GM12878 (cell line): Measurements from ENCODE around the gene ZP4. TPM values are rescaled to one million over a fixed set of nuclear protein-coding genes. Genes with fewer than 3 reads are reported as not detected.

Experiments used
- ATAC-seq: fragments of 200-7000 bp; cut with Tn5 transposase; 3 replicates; pipeline ENCODE4 v1.9.1; 2020; ENCODE audit warnings: mild to moderate bottlenecking, moderate library complexity
- BruUV-seq: library from RNA; stranded (reverse); fragments of 400-500 nt; replicated peaks from 2 replicates; lab custom pipeline; 2021; lab: Mats Ljungman, UMichigan
- CTCF ChIA-PET: fragments of 300-600 bp; sonication (Branson Sonifier 250); formaldehyde crosslinking; extraction: SDS; loops from one replicate; lab custom pipeline; 2021; ENCODE audit warnings: inconsistent platforms; lab: Yijun Ruan, JAX
- POLR2A ChIA-PET: fragments of 350-600 bp; formaldehyde crosslinking; extraction: SDS; loops from one replicate; lab custom pipeline; 2021; ENCODE audit warnings: inconsistent platforms; lab: Charles Lee
- RAD21 ChIA-PET: fragments of 300-600 bp; sonication (Branson Sonifier 250); formaldehyde crosslinking; loops from one replicate; lab custom pipeline; 2023; ENCODE audit warnings: antibody characterized with exemption; ENCODE audit not compliant: unreplicated experiment; lab: Charles Lee
- SMC1A ChIA-PET: fragments of 300-600 bp; sonication (Branson Sonifier 250); formaldehyde crosslinking; loops from one replicate; lab custom pipeline; 2023; ENCODE audit not compliant: unreplicated experiment, uncharacterized antibody; lab: Charles Lee
- DNase-seq: peaks from one replicate; pipeline ENCODE4 v3.0.0-alpha.2; 2011; ENCODE audit warnings: low read depth, low spot score
- FAIRE-seq: peaks from 3 replicates; lab custom pipeline; 2011; peaks lifted over from hg19 to GRCh38; lab: Jason Lieb, UNC
- H2AFZ ChIP-seq: 2 replicates; pipeline ENCODE4 v1.6.0; 2011; ENCODE audit warnings: low read depth, low read length, control low read depth; ENCODE audit not compliant: control insufficient read depth
- H3K27ac ChIP-seq: 2 replicates; pipeline ENCODE4 v1.5.1; 2011; ENCODE audit warnings: control low read depth; ENCODE audit not compliant: control insufficient read depth, insufficient read depth
- H3K27me3 ChIP-seq, 2 experiments: replicated peaks in 1 of 2; 2 replicates each; pipeline versions ENCODE4 v1.6.0 to v1.6.1; 2011; ENCODE audit warnings: low read length in 1 of 2; ENCODE audit not compliant: control insufficient read depth in 2 of 2, insufficient read depth in 2 of 2
- H3K36me3 ChIP-seq, 2 experiments: 2 replicates each; pipeline ENCODE4 v1.5.1; 2011; ENCODE audit warnings: low read length in 1 of 2; ENCODE audit not compliant: control insufficient read depth in 2 of 2, insufficient read depth in 2 of 2
- H3K4me1 ChIP-seq: 2 replicates; pipeline ENCODE4 v1.6.1; 2011; ENCODE audit warnings: mild to moderate bottlenecking, low read length, moderate library complexity, mixed read lengths; ENCODE audit not compliant: control insufficient read depth, insufficient read depth
- H3K4me2 ChIP-seq: 2 replicates; pipeline ENCODE4 v1.6.0; 2011; ENCODE audit warnings: control low read depth; ENCODE audit not compliant: control insufficient read depth, insufficient read depth
- H3K4me3 ChIP-seq: fragments of 200-600 bp; sonication (generic); 2 replicates; pipeline ENCODE4 v1.5.1; 2016
- H3K79me2 ChIP-seq: 2 replicates; pipeline ENCODE4 v1.6.0; 2011; ENCODE audit warnings: low read length; ENCODE audit not compliant: control insufficient read depth, insufficient read depth
- H3K9ac ChIP-seq: 2 replicates; pipeline ENCODE4 v1.8.0; 2011; ENCODE audit warnings: low read length, control low read depth, mixed read lengths; ENCODE audit not compliant: control insufficient read depth, insufficient read depth
- H3K9me3 ChIP-seq: replicated peaks from 3 replicates; pipeline ENCODE4 v1.5.1; 2011; ENCODE audit warnings: mild to moderate bottlenecking, low read length; ENCODE audit not compliant: control insufficient read depth, insufficient read depth
- H4K20me1 ChIP-seq: 2 replicates; pipeline ENCODE4 v1.6.0; 2011; ENCODE audit not compliant: control insufficient read depth, insufficient read depth
- ASH2L ChIP-seq: fragments of 300-600, 200-600 bp; sonication (generic); IDR thresholded peaks from 2 replicates; pipeline ENCODE4 v1.6.1; 2017; ENCODE audit warnings: low read depth, mild to moderate bottlenecking, borderline replicate concordance
- DPF2 ChIP-seq: fragments of 450-650 bp; IDR thresholded peaks from 2 replicates; pipeline ENCODE4 v1.6.1; 2017; ENCODE audit warnings: mild to moderate bottlenecking
- E2F8 ChIP-seq: fragments of 450-650 bp; IDR thresholded peaks from 2 replicates; pipeline ENCODE4 v1.6.1; 2018; ENCODE audit warnings: mild to moderate bottlenecking, low read depth, moderate library complexity; ENCODE audit not compliant: partially characterized antibody
- GABPA ChIP-seq: IDR thresholded peaks from 2 replicates; pipeline ENCODE4 v1.6.1; 2014; ENCODE audit warnings: antibody characterized with exemption, low read depth, mild to moderate bottlenecking, inconsistent platforms
- IRF4 ChIP-seq: IDR thresholded peaks from 2 replicates; pipeline ENCODE4 v1.6.1; 2011; ENCODE audit warnings: low read depth, low read length
- IRF5 ChIP-seq: fragments of 450-650 bp; IDR thresholded peaks from 2 replicates; pipeline ENCODE4 v1.6.1; 2017; ENCODE audit warnings: borderline replicate concordance
- KLF5 ChIP-seq: fragments of 450-650 bp; IDR thresholded peaks from 2 replicates; pipeline ENCODE4 v1.6.1; 2014; ENCODE audit warnings: mild to moderate bottlenecking; ENCODE audit not compliant: partially characterized antibody
- MLLT1 ChIP-seq: fragments of 450-650 bp; IDR thresholded peaks from 2 replicates; pipeline ENCODE4 v1.6.1; 2016; ENCODE audit warnings: mild to moderate bottlenecking
- POLR2AphosphoS2 ChIP-seq: IDR thresholded peaks from 2 replicates; pipeline ENCODE4 v1.6.1; 2011; ENCODE audit warnings: low read depth, mild to moderate bottlenecking, low read length, improper control_type of control experiment, moderate library complexity
- RUNX3 ChIP-seq: IDR thresholded peaks from 2 replicates; pipeline ENCODE4 v1.6.1; 2012; ENCODE audit warnings: low read length, inconsistent platforms
- SIX5 ChIP-seq: IDR thresholded peaks from 2 replicates; pipeline ENCODE4 v1.6.1; 2011; ENCODE audit warnings: mild to moderate bottlenecking, low read depth, low read length, moderate library complexity; ENCODE audit not compliant: severe bottlenecking
- SKIL ChIP-seq: fragments of 450-650 bp; IDR thresholded peaks from 2 replicates; pipeline ENCODE4 v1.6.1; 2017; ENCODE audit warnings: mild to moderate bottlenecking, low read depth, inconsistent platforms; ENCODE audit not compliant: poor library complexity, severe bottlenecking
- SMAD5 ChIP-seq: IDR thresholded peaks from 2 replicates; pipeline ENCODE4 v1.6.1; 2016; ENCODE audit warnings: antibody characterized with exemption, low read depth
- TARDBP ChIP-seq: IDR thresholded peaks from 2 replicates; pipeline ENCODE4 v1.6.1; 2016; ENCODE audit warnings: borderline replicate concordance
- TBL1XR1 ChIP-seq: IDR thresholded peaks from 2 replicates; pipeline ENCODE4 v1.6.1; 2012; ENCODE audit warnings: low read depth, low read length, improper control_type of control experiment
- ZBTB33 ChIP-seq: fragments of 450-650 bp; IDR thresholded peaks from 2 replicates; pipeline ENCODE4 v1.6.1; 2017; ENCODE audit warnings: mild to moderate bottlenecking
- ZSCAN29 ChIP-seq: fragments of 450-650 bp; IDR thresholded peaks from 2 replicates; pipeline ENCODE4 v1.6.1; 2017; ENCODE audit warnings: mild to moderate bottlenecking, moderate library complexity
- WGBS: methylation state at CpG from one replicate; pipeline ENCODE4 v1.1.6; 2016; ENCODE audit warnings: low lambda C conversion rate; ENCODE audit not compliant: insufficient replicate concordance, insufficient coverage; ENCODE audit errors: missing lambda C conversion rate; 5-methylcytosine and 5-hydroxymethylcytosine counted together
- in situ Hi-C: fragments of 300-500 bp; cut with MboI; formaldehyde crosslinking; loops from 9 replicates; pipeline ENCODE4 v1.14.3; 2018; ENCODE audit warnings: mixed read lengths
- intact Hi-C: fragments of 100-400 bp; cut with micrococcal nuclease; formaldehyde crosslinking; loops from one replicate; pipeline ENCODE4 v1.14.2; 2022; ENCODE audit not compliant: unreplicated experiment
- polyA plus RNA-seq, 11 experiments: library from polyadenylated mRNA; depleted of rRNA in 4 of 11; unstranded in 6 of 11; stranded (reverse) in 5 of 11; fragments of >200 nt; fragmentation: Nextera tagmentation in 4 of 11; fragmentation: Illumina TruSeq in 1 of 11; extraction: Ambion mirVana in 4 of 11; extraction: Trizol in 1 of 11; gene quantifications; 1 replicate in 1 of 11; 2 replicates in 10 of 11; pipeline versions ENCODE4 v1.2.1 to v1.2.3, GENCODE V29; 2011 to 2016; ENCODE audit warnings: inconsistent platforms in 2 of 11, missing spikeins in 2 of 11, low read depth in 1 of 11
- total RNA-seq, 4 experiments: library from RNA; depleted of rRNA in 3 of 4; stranded (reverse); fragments of >200 nt in 3 of 4; fragmentation: Illumina TruSeq in 1 of 4; extraction: Trizol in 1 of 4; gene quantifications; 2 replicates each; pipeline versions ENCODE4 v1.2.1 to v1.2.3, GENCODE V29; 2013 to 2021

Gene ZP4
- total and polyA plus RNA-seq, 10 of the 15 experiments (the other 5 are each of a cell fraction or from before 2014, with no cell fraction given) = 0.23 TPM; not detected in 9

- intact Hi-C loops = no loop called here
- Histone ChIP-seq H3K9me3 (no peaks in the 10 kb centered on the region), H3K9ac (no peak overlapping the region), H4K20me1 (no peaks in the 10 kb centered on the region), H3K27me3 (no peaks in the 10 kb centered on the region), H3K4me3 (no peak overlapping the region), H3K4me2 (no peak overlapping the region), H3K4me1 (no peaks in the 10 kb centered on the region), H3K27ac (no peak overlapping the region), H2AFZ (no peak overlapping the region), H3K36me3 (no peaks in the 10 kb centered on the region), H3K79me2 (no peaks in the 10 kb centered on the region)
- POLR2A ChIA-PET = no interaction called here
- no peak for DNase-seq
- ATAC-seq = no peak
- in situ Hi-C loops = no loop called here
- RAD21 ChIA-PET = no interaction called here
- CTCF ChIA-PET = no interaction called here
- BruUV-seq = no TSS peak
- FAIRE-seq = no peak
- SMC1A ChIA-PET = no interaction called here
- 41% methylated on average over 2 of the region's 2 CpGs for WGBS
- no peak for TF ChIP-seq SKIL
- no peak for TF ChIP-seq SIX5
- TF ChIP-seq IRF5 = no peak
- no peak for TF ChIP-seq E2F8
- no peak for TF ChIP-seq KLF5
- TF ChIP-seq SMAD5 = no peak
- no peak for TF ChIP-seq MLLT1
- TF ChIP-seq IRF4 = no peak
- TF ChIP-seq TARDBP = no peak
- TF ChIP-seq ZBTB33 = no peak
- no peak for TF ChIP-seq POLR2AphosphoS2
- TF ChIP-seq TBL1XR1 = no peak
- no peak for TF ChIP-seq ZSCAN29
- no peak for TF ChIP-seq RUNX3
- TF ChIP-seq GABPA = no peak
- TF ChIP-seq ASH2L = no peak
- TF ChIP-seq DPF2 = no peak
These were observed 20.1 kb upstream of the ZP4 start for GRCh38 chr1:237910834-237911233.
